ENCODE data around the gene ZC3H8.

GRCh38 chr2:112204411-112204810 is 50.4 kb downstream of the ZC3H8 start:
- TF ChIP-seq CTCF (IDR thresholded peaks at IDR 0.05; ENCODE audit: low read length) (no peak), EZH2 (IDR thresholded peaks at IDR 0.05; ENCODE audit: borderline replicate concordance, low read length) (no peak)
